ENCODE results near the gene SYPL2.
"Not testable (repeated sequence)": the region's sequence is repeated elsewhere in the genome, so short reads cannot be mapped to it uniquely, and the experiment has no call there.

Gene SYPL2

GRCh38 chr1:109472779-109473178 is 6.4 kb downstream of the SYPL2 start:
- no peak for DNase-seq

- not testable (repeated sequence) for DNase-seq
Observed at GRCh38 chr1:109473284-109474057, 7.1 kb downstream of the SYPL2 start.

- no peak for DNase-seq
Observed at GRCh38 chr1:109474697-109475096, 8.4 kb downstream of the SYPL2 start.

- no peak for DNase-seq
Observed at GRCh38 chr1:109475261-109475660, 8.9 kb downstream of the SYPL2 start.

- no peak for DNase-seq
Observed at GRCh38 chr1:109476825-109477224, 10.5 kb downstream of the SYPL2 start.

GRCh38 chr1:109477821-109478220 is 11.5 kb downstream of the SYPL2 start:
- DNase-seq, result no peak

- DNase-seq, result peak; percentile 32
Observed at GRCh38 chr1:109478806-109479205, 12.5 kb downstream of the SYPL2 start.

- DNase-seq, result no peak
Observed at GRCh38 chr1:109479311-109479710, 13.0 kb downstream of the SYPL2 start.

- DNase-seq, result no peak
Observed at GRCh38 chr1:109479901-109480300, 13.6 kb downstream of the SYPL2 start.

GRCh38 chr1:109481646-109482045 is 15.3 kb downstream of the SYPL2 start:
- no peak for DNase-seq

- no peak for DNase-seq
Observed at GRCh38 chr1:109482242-109482641, 15.9 kb downstream of the SYPL2 start.

- peak; percentile 57 for DNase-seq
Observed at GRCh38 chr1:109482791-109483671, 16.7 kb downstream of the SYPL2 start.

- DNase-seq, result peak; percentile 96
Observed at GRCh38 chr1:109483672-109484518, 17.5 kb downstream of the SYPL2 start, which contains the start of gene ATXN7L2. ATXN7L2 (plus strand) TSS chr1:109483905; CDS start chr1:109483954, 49 bp downstream.

- no peak for DNase-seq
Observed at GRCh38 chr1:109484519-109484975, 18.2 kb downstream of the SYPL2 start.

- DNase-seq, result no peak
Observed at GRCh38 chr1:109485001-109485400, 18.7 kb downstream of the SYPL2 start.

- DNase-seq, result no peak
Observed at GRCh38 chr1:109487261-109487660, 20.9 kb downstream of the SYPL2 start.

GRCh38 chr1:109488201-109488600 is 21.9 kb downstream of the SYPL2 start:
- DNase-seq, result no peak

- no peak for DNase-seq
Observed at GRCh38 chr1:109488696-109489095, 22.4 kb downstream of the SYPL2 start.

- DNase-seq, result peak; percentile 76
Observed at GRCh38 chr1:109490029-109490933, 23.9 kb downstream of the SYPL2 start.

GRCh38 chr1:109490934-109491302 is 24.6 kb downstream of the SYPL2 start:
- no peak for DNase-seq

- DNase-seq, result no peak
Observed at GRCh38 chr1:109491372-109491771, 25.0 kb downstream of the SYPL2 start.

GRCh38 chr1:109492779-109493178 is 26.4 kb downstream of the SYPL2 start:
- DNase-seq, result no peak

All from CD4-positive, alpha-beta T cell treated with Interleukin-4 for 4 hours (primary cell).